NCI-H526 (cell line): ENCODE data around the gene ID3.

Experiments
- DNase-seq, 2 experiments: peaks; one replicate each; lab custom pipeline; 2025; lab: John Stamatoyannopoulos, UW

The ID3 gene

GRCh38 chr1:23526329-23527041 is 32.8 kb downstream of the ID3 start:
- DNase-seq = no peak

GRCh38 chr1:23525558-23526250 is 33.6 kb downstream of the ID3 start:
- DNase-seq = no peak

GRCh38 chr1:23524716-23525401 is 34.4 kb downstream of the ID3 start:
- peak; percentile 16 to 37 for DNase-seq

GRCh38 chr1:23524163-23524562 is 35.1 kb downstream of the ID3 start:
- DNase-seq = no peak

GRCh38 chr1:23522244-23522982 is 36.9 kb downstream of the ID3 start:
- DNase-seq = no peak

GRCh38 chr1:23521588-23521987 is 37.7 kb downstream of the ID3 start:
- peak in 1 of 2 experiments; percentile 29 for DNase-seq

GRCh38 chr1:23517581-23517980 is 41.7 kb downstream of the ID3 start:
- DNase-seq = no peak

- no peak for DNase-seq
These were observed 43.4 kb downstream of the ID3 start for GRCh38 chr1:23515905-23516304.

GRCh38 chr1:23514111-23514679 is 45.1 kb downstream of the ID3 start:
- DNase-seq = no peak

GRCh38 chr1:23509896-23510295 is 49.4 kb downstream of the ID3 start:
- DNase-seq = no peak
